Right lobe of liver (tissue), 4 donors: Measurements from ENCODE around the gene DARS2.

Experiments used
- CTCF ChIP-seq, 4 donors: fragments of 200-600 bp in 3 of 4; fragments of 450-650 bp in 1 of 4; IDR thresholded peaks; one replicate each; pipeline versions ENCODE4 v1.5.1 to v1.8.0; 2016 to 2022; ENCODE audit warnings: antibody characterized with exemption in 4 of 4, mild to moderate bottlenecking in 2 of 4
- POLR2A ChIP-seq: fragments of 450-650 bp; IDR thresholded peaks from one replicate; pipeline ENCODE4 v1.6.1; 2017; ENCODE audit warnings: antibody characterized with exemption, mild to moderate bottlenecking
- donor health status: DM: no; HTN: no; CAD: no.
- donor health status: DM: no; HTN: no; CAD: no.
- donor health status: DM: no; HTN: yes; CAD: no.

GRCh38 chr1:173784997-173785396, 39.5 kb upstream of the DARS2 start:
- TF ChIP-seq CTCF (IDR thresholded peaks at IDR 0.05) (no peak), POLR2A (no peak)
